AG04449 (cell line): ENCODE results near the gene VEGFB.

Source experiments
- CTCF ChIA-PET: fragments of 350-600 bp; formaldehyde crosslinking; extraction: SDS; loops from one replicate; lab custom pipeline; 2021; ENCODE audit warnings: antibody characterized with exemption; lab: Yijun Ruan, JAX
- POLR2A ChIA-PET: fragments of 400-600, 350-600 bp; formaldehyde crosslinking; extraction: SDS; loops from one replicate; lab custom pipeline; 2020; ENCODE audit warnings: antibody characterized with exemption, inconsistent platforms; lab: Yijun Ruan, JAX
- DNase-seq: peaks from one replicate; pipeline ENCODE4 v3.0.0-alpha.2; 2010; ENCODE audit warnings: low read depth, low spot score
- H3K4me3 ChIP-seq: 2 replicates; pipeline ENCODE4 v1.5.1; 2011; ENCODE audit warnings: low read depth, mild to moderate bottlenecking, control low read depth, low read length
- CTCF ChIP-seq: IDR thresholded peaks from one replicate; pipeline ENCODE4 v1.5.1; 2011; ENCODE audit warnings: mild to moderate bottlenecking, moderate library complexity, low read length, control low read depth, inconsistent platforms; ENCODE audit not compliant: insufficient read depth; ENCODE audit errors: missing control alignments

The VEGFB gene

GRCh38 chr11:64264371-64264852, 30.0 kb downstream of the VEGFB start:
- TF ChIP-seq CTCF, result no peak
- CTCF ChIA-PET, result interaction anchor here (1.3 to 15.2 kb wide), 6 partner anchors 10 to 90 kb away, joined by 4 to 224 read pairs (median 8); partner anchors contain the start of genes PLCB3 and PPP1R14B
- no peak for DNase-seq
- POLR2A ChIA-PET, result interaction anchor here (0.7 to 3.2 kb wide), 3 partner anchors 12 to 405 kb away, joined by 3 to 15 read pairs (median 4); partner anchors contain the start of genes FKBP2 and PLCB3
- no peak overlapping the region for H3K4me3 ChIP-seq

GRCh38 chr11:64265176-64266160, 31.1 kb downstream of the VEGFB start:
- no peak for TF ChIP-seq CTCF
- ChIA-PET CTCF (interaction anchor here (1.5 to 15.2 kb wide), 5 partner anchors 12 to 61 kb away, joined by 4 to 224 read pairs (median 9); partner anchors contain the start of genes PLCB3 and PPP1R14B), POLR2A (interaction anchor here (3.2 kb wide), 1 partner anchor 13 kb away, joined by 15 read pairs; the partner anchor contains the start of gene PLCB3)
- no peak overlapping the region for H3K4me3 ChIP-seq
- DNase-seq, result no peak

GRCh38 chr11:64266339-64266738, 32.0 kb downstream of the VEGFB start:
- ChIA-PET CTCF (interaction anchor here (2.4 to 15.2 kb wide), 3 partner anchors 12 to 36 kb away, joined by 8 to 224 read pairs (median 107); partner anchors contain the start of genes CATSPERZ, PLCB3 and PPP1R14B), POLR2A (no interaction called here)
- no peak for DNase-seq
- no peak overlapping the region for H3K4me3 ChIP-seq
- no peak for TF ChIP-seq CTCF

GRCh38 chr11:64267207-64267945, 33.0 kb downstream of the VEGFB start:
- CTCF ChIA-PET, result interaction anchor here (0.7 to 15.2 kb wide), 5 partner anchors 9 to 87 kb away, joined by 3 to 224 read pairs (median 8); partner anchors contain the start of genes CATSPERZ, PLCB3 and PPP1R14B
- DNase-seq, result no peak
- TF ChIP-seq CTCF, result no peak
- POLR2A ChIA-PET, result interaction anchor here (0.6 to 5.5 kb wide), 3 partner anchors 9 to 63 kb away, joined by 5 to 61 read pairs (median 12); partner anchors contain the start of gene PPP1R14B
- H3K4me3 ChIP-seq, result no peak overlapping the region

- POLR2A ChIA-PET, result interaction anchor here (0.6 to 5.5 kb wide), 7 partner anchors 10 to 90 kb away, joined by 3 to 61 read pairs (median 6); partner anchors contain the start of genes BAD, FERMT3, PLCB3 and PPP1R14B
- DNase-seq, result no peak
- CTCF ChIA-PET, result interaction anchor here (0.7 to 15.2 kb wide), 7 partner anchors 10 to 87 kb away, joined by 3 to 224 read pairs (median 6); partner anchors contain the start of genes CATSPERZ, PLCB3 and PPP1R14B
Observed at GRCh38 chr11:64268025-64268892, 33.9 kb downstream of the VEGFB start.

More at GRCh38 chr11:64268025-64268892, 33.9 kb downstream of the VEGFB start:
- H3K4me3 ChIP-seq, result peak overlapping the region; percentile 64
- TF ChIP-seq CTCF, result no peak
